Mucosa of stomach (tissue), 1 donor: Measurements from ENCODE around the gene TSPAN7.

ENCODE experiments used
- H3K27me3 ChIP-seq: one replicate; pipeline ENCODE4 v1.7.0; 2013; ENCODE audit warnings: mild to moderate bottlenecking, low read length; ENCODE audit not compliant: control insufficient read depth, insufficient read depth
- H3K36me3 ChIP-seq: one replicate; pipeline ENCODE4 v1.7.0; 2013; ENCODE audit warnings: low read length; ENCODE audit not compliant: control insufficient read depth, insufficient read depth
- H3K4me1 ChIP-seq: one replicate; pipeline ENCODE4 v1.7.0; 2013; ENCODE audit warnings: mild to moderate bottlenecking, low read length; ENCODE audit not compliant: control insufficient read depth, insufficient read depth
- H3K4me3 ChIP-seq: one replicate; pipeline ENCODE4 v1.7.0; 2013; ENCODE audit warnings: low read length
- H3K9ac ChIP-seq: one replicate; pipeline ENCODE4 v1.7.0; 2013; ENCODE audit warnings: mild to moderate bottlenecking, low read length, moderate library complexity
- H3K9me3 ChIP-seq: one replicate; pipeline ENCODE4 v1.7.0; 2013; ENCODE audit warnings: mild to moderate bottlenecking, low read length, moderate library complexity; ENCODE audit not compliant: control insufficient read depth
- donor health status: Pancreatic carcinoma.

The TSPAN7 gene

GRCh38 chrX:38669428-38669827 is 108.1 kb downstream of the TSPAN7 start:
- no peaks in the 10 kb centered on the region for H3K27me3 ChIP-seq
- H3K36me3 ChIP-seq, result no peaks in the 10 kb centered on the region
- H3K4me3 ChIP-seq, result no peak overlapping the region
- H3K4me1 ChIP-seq, result no peaks in the 10 kb centered on the region
- H3K9me3 ChIP-seq, result no peaks in the 10 kb centered on the region
- no peak overlapping the region for H3K9ac ChIP-seq

GRCh38 chrX:38672646-38673045 is 111.3 kb downstream of the TSPAN7 start:
- Histone ChIP-seq H3K4me1 (no peaks in the 10 kb centered on the region), H3K4me3 (no peak overlapping the region), H3K9me3 (no peaks in the 10 kb centered on the region), H3K36me3 (no peaks in the 10 kb centered on the region), H3K27me3 (no peaks in the 10 kb centered on the region), H3K9ac (no peak overlapping the region)

GRCh38 chrX:38675856-38676255 is 114.5 kb downstream of the TSPAN7 start:
- no peak overlapping the region for H3K9ac ChIP-seq
- no peaks in the 10 kb centered on the region for H3K27me3 ChIP-seq
- H3K36me3 ChIP-seq, result no peaks in the 10 kb centered on the region
- no peak overlapping the region for H3K4me3 ChIP-seq
- H3K4me1 ChIP-seq, result no peaks in the 10 kb centered on the region
- H3K9me3 ChIP-seq, result no peaks in the 10 kb centered on the region

- no peaks in the 10 kb centered on the region for H3K36me3 ChIP-seq
- H3K9me3 ChIP-seq, result no peaks in the 10 kb centered on the region
- H3K4me3 ChIP-seq, result no peak overlapping the region
- no peaks in the 10 kb centered on the region for H3K27me3 ChIP-seq
- no peaks in the 10 kb centered on the region for H3K4me1 ChIP-seq
- no peak overlapping the region for H3K9ac ChIP-seq
These were observed 116.8 kb downstream of the TSPAN7 start for GRCh38 chrX:38678183-38678582.

GRCh38 chrX:38678821-38679220 is 117.5 kb downstream of the TSPAN7 start:
- no peaks in the 10 kb centered on the region for H3K4me1 ChIP-seq
- no peak overlapping the region for H3K4me3 ChIP-seq
- no peaks in the 10 kb centered on the region for H3K36me3 ChIP-seq
- no peaks in the 10 kb centered on the region for H3K9me3 ChIP-seq
- no peaks in the 10 kb centered on the region for H3K27me3 ChIP-seq
- H3K9ac ChIP-seq, result no peak overlapping the region

- Histone ChIP-seq H3K4me3 (no peak overlapping the region), H3K9me3 (no peaks in the 10 kb centered on the region)
These were observed 118.4 kb downstream of the TSPAN7 start for GRCh38 chrX:38679695-38680094.

GRCh38 chrX:38682095-38682494 is 120.8 kb downstream of the TSPAN7 start:
- Histone ChIP-seq H3K4me1 (no peaks in the 10 kb centered on the region), H3K27me3 (no peaks in the 10 kb centered on the region), H3K9me3 (no peaks in the 10 kb centered on the region), H3K36me3 (no peaks in the 10 kb centered on the region), H3K9ac (no peak overlapping the region), H3K4me3 (no peak overlapping the region)

More at GRCh38 chrX:38679695-38680094, 118.4 kb downstream of the TSPAN7 start:
- Histone ChIP-seq H3K4me1 (no peaks in the 10 kb centered on the region), H3K27me3 (no peaks in the 10 kb centered on the region), H3K36me3 (no peaks in the 10 kb centered on the region), H3K9ac (no peak overlapping the region)

GRCh38 chrX:38692961-38693360 is 131.6 kb downstream of the TSPAN7 start:
- Histone ChIP-seq H3K9ac (no peak overlapping the region), H3K27me3 (no peaks in the 10 kb centered on the region), H3K36me3 (no peaks in the 10 kb centered on the region), H3K4me1 (no peaks in the 10 kb centered on the region), H3K4me3 (no peak overlapping the region), H3K9me3 (no peaks in the 10 kb centered on the region)

- Histone ChIP-seq H3K4me3 (no peak overlapping the region), H3K36me3 (no peaks in the 10 kb centered on the region), H3K27me3 (no peaks in the 10 kb centered on the region), H3K9ac (no peak overlapping the region), H3K4me1 (no peaks in the 10 kb centered on the region), H3K9me3 (no peaks in the 10 kb centered on the region)
These were observed 133.1 kb downstream of the TSPAN7 start for GRCh38 chrX:38694394-38694793.

GRCh38 chrX:38697461-38697860 is 136.1 kb downstream of the TSPAN7 start:
- no peaks in the 10 kb centered on the region for H3K4me1 ChIP-seq
- H3K4me3 ChIP-seq, result no peak overlapping the region
- no peak overlapping the region for H3K9ac ChIP-seq
- H3K9me3 ChIP-seq, result no peaks in the 10 kb centered on the region
- H3K27me3 ChIP-seq, result no peaks in the 10 kb centered on the region
- no peaks in the 10 kb centered on the region for H3K36me3 ChIP-seq

- no peak overlapping the region for H3K4me3 ChIP-seq
- no peaks in the 10 kb centered on the region for H3K27me3 ChIP-seq
- H3K9me3 ChIP-seq, result no peaks in the 10 kb centered on the region
- no peaks in the 10 kb centered on the region for H3K36me3 ChIP-seq
- H3K4me1 ChIP-seq, result no peaks in the 10 kb centered on the region
- no peak overlapping the region for H3K9ac ChIP-seq
These were observed 137.8 kb downstream of the TSPAN7 start for GRCh38 chrX:38699121-38699520.

GRCh38 chrX:38699696-38700095 is 138.4 kb downstream of the TSPAN7 start:
- no peaks in the 10 kb centered on the region for H3K27me3 ChIP-seq
- H3K36me3 ChIP-seq, result no peaks in the 10 kb centered on the region
- no peaks in the 10 kb centered on the region for H3K9me3 ChIP-seq
- H3K9ac ChIP-seq, result no peak overlapping the region
- no peak overlapping the region for H3K4me3 ChIP-seq
- no peaks in the 10 kb centered on the region for H3K4me1 ChIP-seq

- H3K36me3 ChIP-seq, result no peaks in the 10 kb centered on the region
- no peaks in the 10 kb centered on the region for H3K4me1 ChIP-seq
- H3K27me3 ChIP-seq, result no peaks in the 10 kb centered on the region
- no peak overlapping the region for H3K4me3 ChIP-seq
- H3K9ac ChIP-seq, result no peak overlapping the region
- no peaks in the 10 kb centered on the region for H3K9me3 ChIP-seq
These were observed 139.7 kb downstream of the TSPAN7 start for GRCh38 chrX:38701073-38701472.
